ENCODE data around the gene KCNK1.

KCNK1 gene

GRCh38 chr1:233704898-233705723 lies 91.2 kb downstream of the KCNK1 start:
- Histone ChIP-seq H3K4me3 (ENCODE audit: low read length) (no peak overlapping the region), H3K9me2 (replicated peaks; ENCODE audit: insufficient read depth, low read length) (no peaks in the 10 kb centered on the region), H3K27ac (ENCODE audit: low read length) (no peak overlapping the region), H3K27me3 (replicated peaks; ENCODE audit: insufficient read depth, low read length) (no peaks in the 10 kb centered on the region), H3K79me2 (ENCODE audit: low read length) (no peaks in the 10 kb centered on the region), H3F3A (ENCODE audit: insufficient read depth, low read length) (no peaks in the 10 kb centered on the region), H3K36me3 (replicated peaks; ENCODE audit: insufficient read depth, low read length) (no peaks in the 10 kb centered on the region), H3K9ac (ENCODE audit: low read length) (no peak overlapping the region), H3K9me3 (replicated peaks; ENCODE audit: insufficient read depth, low read length) (no peaks in the 10 kb centered on the region), H4K20me1 (ENCODE audit: insufficient read depth, low read length) (no peaks in the 10 kb centered on the region), H2AFZ (ENCODE audit: low read length) (no peak overlapping the region), H3K4me1 (ENCODE audit: low read length) (no peaks in the 10 kb centered on the region), H3K4me2 (ENCODE audit: low read depth, low read length) (no peak overlapping the region)
- DNase-seq = no peak
- no peak for TF ChIP-seq CTCF (IDR thresholded peaks at IDR 0.05; ENCODE audit: low read length)
- TF ChIP-seq EZH2 (optimal IDR thresholded peaks at IDR 0.05; ENCODE audit: low read depth, low read length) = no peak
- TF ChIP-seq EZH2phosphoT487 (IDR thresholded peaks at IDR 0.05; ENCODE audit: low read length) = no peak

DNA sequence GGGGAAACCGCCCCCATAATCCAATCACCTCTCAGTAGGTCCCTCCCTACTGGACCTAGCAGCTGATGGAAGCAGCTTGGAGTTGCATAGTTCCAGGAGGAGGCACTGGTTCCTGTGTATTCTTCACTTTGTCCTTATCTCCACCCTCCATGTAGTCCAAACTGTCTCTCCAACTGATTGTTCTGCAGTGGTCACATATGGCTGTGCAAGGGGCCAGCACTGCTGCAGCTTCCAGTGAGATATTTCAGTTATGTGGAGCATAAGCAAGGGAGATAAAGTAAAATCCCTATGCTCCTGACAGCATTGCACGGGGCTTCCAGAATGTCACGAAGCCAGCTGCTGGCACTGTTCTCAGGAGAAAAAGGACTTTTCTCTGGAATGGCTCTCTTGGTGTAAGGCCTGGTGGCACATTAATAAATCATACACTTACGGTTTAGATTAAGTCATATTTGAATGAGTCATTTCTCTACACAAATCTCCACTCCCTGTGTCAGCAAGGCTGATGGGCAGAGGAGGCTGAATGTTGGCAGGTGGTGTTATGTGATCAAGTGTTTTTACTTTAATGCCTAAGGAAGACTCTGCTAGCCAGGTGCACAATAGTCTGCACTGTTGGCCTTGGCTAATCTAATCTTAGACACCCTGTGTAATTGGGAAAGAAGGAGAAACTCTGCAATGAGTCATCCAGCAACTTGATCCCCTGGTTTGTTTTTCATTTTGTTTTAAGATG lies 93.4 kb downstream of the KCNK1 start:
- no peak for DNase-seq
- no peaks in the 10 kb centered on the region for H3K4me1 ChIP-seq (ENCODE audit: low read length)
- no peak overlapping the region for H3K9ac ChIP-seq (ENCODE audit: low read length)
- no peaks in the 10 kb centered on the region for H3K9me3 ChIP-seq (replicated peaks; ENCODE audit: insufficient read depth, low read length)
- no peaks in the 10 kb centered on the region for H3K79me2 ChIP-seq (ENCODE audit: low read length)
- H3K27me3 ChIP-seq (replicated peaks; ENCODE audit: insufficient read depth, low read length) = no peaks in the 10 kb centered on the region
- no peak overlapping the region for H3K4me2 ChIP-seq (ENCODE audit: low read depth, low read length)
- no peak overlapping the region for H3K27ac ChIP-seq (ENCODE audit: low read length)
- H3K4me3 ChIP-seq (ENCODE audit: low read length) = no peak overlapping the region
- no peak overlapping the region for H2AFZ ChIP-seq (ENCODE audit: low read length)
- H3F3A ChIP-seq (ENCODE audit: insufficient read depth, low read length) = no peaks in the 10 kb centered on the region
- no peaks in the 10 kb centered on the region for H4K20me1 ChIP-seq (ENCODE audit: insufficient read depth, low read length)
- H3K36me3 ChIP-seq (replicated peaks; ENCODE audit: insufficient read depth, low read length) = no peaks in the 10 kb centered on the region
- TF ChIP-seq CTCF (IDR thresholded peaks at IDR 0.05; ENCODE audit: low read length) (no peak), EZH2phosphoT487 (IDR thresholded peaks at IDR 0.05; ENCODE audit: low read length) (no peak), EZH2 (optimal IDR thresholded peaks at IDR 0.05; ENCODE audit: low read depth, low read length) (no peak)
- no peaks in the 10 kb centered on the region for H3K9me2 ChIP-seq (replicated peaks; ENCODE audit: insufficient read depth, low read length)

GRCh38 chr1:233707880-233708815 lies 94.2 kb downstream of the KCNK1 start:
- no peaks in the 10 kb centered on the region for H3K9me2 ChIP-seq (replicated peaks; ENCODE audit: insufficient read depth, low read length)
- TF ChIP-seq EZH2phosphoT487 (IDR thresholded peaks at IDR 0.05; ENCODE audit: low read length) = no peak
- TF ChIP-seq EZH2 (optimal IDR thresholded peaks at IDR 0.05; ENCODE audit: low read depth, low read length) = no peak
- no peak for TF ChIP-seq CTCF (IDR thresholded peaks at IDR 0.05; ENCODE audit: low read length)
- no peak overlapping the region for H3K27ac ChIP-seq (ENCODE audit: low read length)
- H3K27me3 ChIP-seq (replicated peaks; ENCODE audit: insufficient read depth, low read length) = no peaks in the 10 kb centered on the region
- H3K9me3 ChIP-seq (replicated peaks; ENCODE audit: insufficient read depth, low read length) = no peaks in the 10 kb centered on the region
- H2AFZ ChIP-seq (ENCODE audit: low read length) = no peak overlapping the region
- no peak for DNase-seq
- H3F3A ChIP-seq (ENCODE audit: insufficient read depth, low read length) = no peaks in the 10 kb centered on the region
- H3K4me2 ChIP-seq (ENCODE audit: low read depth, low read length) = no peak overlapping the region
- no peaks in the 10 kb centered on the region for H3K79me2 ChIP-seq (ENCODE audit: low read length)
- H4K20me1 ChIP-seq (ENCODE audit: insufficient read depth, low read length) = no peaks in the 10 kb centered on the region
- no peaks in the 10 kb centered on the region for H3K4me1 ChIP-seq (ENCODE audit: low read length)
- H3K9ac ChIP-seq (ENCODE audit: low read length) = no peak overlapping the region
- no peak overlapping the region for H3K4me3 ChIP-seq (ENCODE audit: low read length)
- H3K36me3 ChIP-seq (replicated peaks; ENCODE audit: insufficient read depth, low read length) = no peaks in the 10 kb centered on the region

All from MM.1S (cell line).